HepG2 (cell line): Measurements from ENCODE around the gene BPHL. TPM values are rescaled to one million over a fixed set of nuclear protein-coding genes. Genes with fewer than 3 reads are reported as not detected.

ENCODE experiments used
- ARNT ChIP-seq: fragments of 450-650 bp; IDR thresholded peaks from 2 replicates; pipeline ENCODE4 v1.6.1; 2017
- FOXA1 ChIP-seq, 2 experiments: fragments of 450-650 bp in 1 of 2; sonication (generic) in 1 of 2; formaldehyde crosslinking in 1 of 2; IDR thresholded peaks; 2 replicates each; pipeline versions ENCODE4 v1.4.0 to v1.6.1; 2016 to 2020; ENCODE audit warnings: missing genetic modification reagents in 1 of 2
- KLF9 ChIP-seq: IDR thresholded peaks from 2 replicates; pipeline ENCODE4 v1.6.1; 2016; ENCODE audit warnings: low read depth
- MTA1 ChIP-seq: sonication (generic); formaldehyde crosslinking; IDR thresholded peaks from 2 replicates; pipeline ENCODE4 v1.4.0; 2020; ENCODE audit warnings: missing genetic modification reagents, mild to moderate bottlenecking, borderline replicate concordance
- NCOA5 ChIP-seq: sonication (generic); formaldehyde crosslinking; IDR thresholded peaks from 2 replicates; pipeline ENCODE4 v1.4.0; 2020; ENCODE audit warnings: missing genetic modification reagents
- PHF8 ChIP-seq: sonication (generic); formaldehyde crosslinking; IDR thresholded peaks from 2 replicates; pipeline ENCODE4 v1.5.0; 2020; ENCODE audit warnings: missing genetic modification reagents
- RNF2 ChIP-seq: fragments of 450-650 bp; conservative IDR thresholded peaks from 2 replicates; pipeline ENCODE4 v1.6.1; 2016; ENCODE audit warnings: low read depth
- SP140L ChIP-seq: sonication (generic); formaldehyde crosslinking; IDR thresholded peaks from 2 replicates; pipeline ENCODE4 v1.4.0; 2020; ENCODE audit warnings: missing genetic modification reagents, borderline replicate concordance
- ZNF121 ChIP-seq: sonication (generic); formaldehyde crosslinking; IDR thresholded peaks from 2 replicates; pipeline ENCODE4 v1.5.0; 2020; ENCODE audit warnings: mild to moderate bottlenecking, missing genetic modification reagents
- ZNF644 ChIP-seq: IDR thresholded peaks from 2 replicates; pipeline ENCODE4 v1.6.1; 2016; ENCODE audit warnings: low read depth
- ZNF720 ChIP-seq: sonication (generic); formaldehyde crosslinking; IDR thresholded peaks from 2 replicates; pipeline ENCODE4 v1.4.0; 2020; ENCODE audit warnings: missing genetic modification reagents
- ZNF790 ChIP-seq: sonication (generic); formaldehyde crosslinking; IDR thresholded peaks from 2 replicates; pipeline ENCODE4 v1.8.0; 2022; ENCODE audit warnings: missing genetic modification reagents, mild to moderate bottlenecking, borderline replicate concordance
- polyA plus RNA-seq, 8 experiments: library from polyadenylated mRNA; depleted of rRNA in 3 of 8; stranded (reverse) in 7 of 8; unstranded in 1 of 8; fragments of >200 nt; fragmentation: Illumina TruSeq in 4 of 8; extraction: Trizol in 4 of 8; gene quantifications; 2 replicates each; pipeline versions ENCODE4 v1.2.1 to v1.2.3, GENCODE V29; 2011 to 2016; ENCODE audit warnings: low read depth in 4 of 8, missing spikeins in 1 of 8, mixed read lengths in 1 of 8; ENCODE audit not compliant: insufficient read depth in 1 of 8
- total RNA-seq, 5 experiments: library from RNA; depleted of rRNA; stranded (reverse); fragments of >200 nt; fragmentation: Illumina TruSeq; extraction: Trizol; gene quantifications; 2 replicates each; pipeline ENCODE4 v1.2.3, GENCODE V29; 2016; ENCODE audit warnings: low read depth in 1 of 5
- TF ChIP-seq, protein P1 (sequence below): sonication (generic); formaldehyde crosslinking; IDR thresholded peaks from 2 replicates; pipeline ENCODE4 v1.5.0; 2020; ENCODE audit warnings: mild to moderate bottlenecking, missing genetic modification reagents, borderline replicate concordance
- TF ChIP-seq, protein P2 (sequence below): sonication (generic); formaldehyde crosslinking; IDR thresholded peaks from 2 replicates; pipeline ENCODE4 v1.9.0; 2021; ENCODE audit warnings: missing genetic modification reagents, mild to moderate bottlenecking, borderline replicate concordance
- TF ChIP-seq, protein P3 (sequence below): sonication (generic); formaldehyde crosslinking; IDR thresholded peaks from 2 replicates; pipeline ENCODE4 v1.5.0; 2020; ENCODE audit warnings: missing genetic modification reagents, mild to moderate bottlenecking, borderline replicate concordance
- TF ChIP-seq, protein P4 (sequence below): sonication (generic); formaldehyde crosslinking; IDR thresholded peaks from 2 replicates; pipeline ENCODE4 v1.8.0; 2022; ENCODE audit warnings: mild to moderate bottlenecking, missing genetic modification reagents; ENCODE audit not compliant: insufficient replicate concordance
- TF ChIP-seq, protein P5 (sequence below): sonication (generic); formaldehyde crosslinking; IDR thresholded peaks from 2 replicates; pipeline ENCODE4 v1.4.0; 2020; ENCODE audit warnings: missing genetic modification reagents, low read depth, mild to moderate bottlenecking, borderline replicate concordance

The BPHL gene
- total and polyA plus RNA-seq, 2 of the 13 experiments (the other 11 are each of a cell fraction or from before 2014, with no cell fraction given) = 37.8 to 39.5 TPM

DNA sequence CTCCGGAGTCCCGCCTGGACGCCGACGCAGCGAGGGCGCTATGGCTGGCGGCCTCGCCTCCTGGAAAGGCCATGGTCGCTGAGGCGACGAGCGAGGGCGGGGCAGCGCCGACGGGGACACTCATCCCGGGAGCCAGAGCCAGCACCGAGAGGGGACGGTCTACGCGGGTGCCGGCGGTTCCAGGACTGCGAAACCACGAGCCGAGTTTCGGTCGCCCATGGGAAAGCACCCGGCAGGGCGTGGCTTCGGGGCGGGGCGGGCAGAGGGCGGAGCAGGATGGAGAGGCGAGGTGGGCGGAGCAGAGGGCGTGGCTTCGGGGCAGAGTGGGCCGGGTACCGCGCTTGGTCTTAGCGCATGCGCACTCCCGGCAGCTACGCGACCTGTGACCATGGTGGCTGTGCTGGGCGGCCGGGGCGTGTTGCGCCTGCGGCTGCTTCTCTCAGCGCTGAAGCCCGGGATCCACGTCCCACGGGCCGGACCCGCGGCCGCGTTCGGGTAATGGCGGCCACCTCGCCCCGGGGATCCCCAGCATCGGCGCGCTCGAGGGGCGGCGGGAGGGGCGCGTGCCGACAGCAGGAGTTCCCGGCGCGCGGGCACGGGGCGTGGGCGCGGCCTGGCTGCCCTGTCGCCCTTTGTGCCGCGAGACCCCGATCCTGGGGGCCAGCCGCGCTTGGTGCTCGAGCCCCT, at the start of gene BPHL (continued):
- TF ChIP-seq, protein P1, sequence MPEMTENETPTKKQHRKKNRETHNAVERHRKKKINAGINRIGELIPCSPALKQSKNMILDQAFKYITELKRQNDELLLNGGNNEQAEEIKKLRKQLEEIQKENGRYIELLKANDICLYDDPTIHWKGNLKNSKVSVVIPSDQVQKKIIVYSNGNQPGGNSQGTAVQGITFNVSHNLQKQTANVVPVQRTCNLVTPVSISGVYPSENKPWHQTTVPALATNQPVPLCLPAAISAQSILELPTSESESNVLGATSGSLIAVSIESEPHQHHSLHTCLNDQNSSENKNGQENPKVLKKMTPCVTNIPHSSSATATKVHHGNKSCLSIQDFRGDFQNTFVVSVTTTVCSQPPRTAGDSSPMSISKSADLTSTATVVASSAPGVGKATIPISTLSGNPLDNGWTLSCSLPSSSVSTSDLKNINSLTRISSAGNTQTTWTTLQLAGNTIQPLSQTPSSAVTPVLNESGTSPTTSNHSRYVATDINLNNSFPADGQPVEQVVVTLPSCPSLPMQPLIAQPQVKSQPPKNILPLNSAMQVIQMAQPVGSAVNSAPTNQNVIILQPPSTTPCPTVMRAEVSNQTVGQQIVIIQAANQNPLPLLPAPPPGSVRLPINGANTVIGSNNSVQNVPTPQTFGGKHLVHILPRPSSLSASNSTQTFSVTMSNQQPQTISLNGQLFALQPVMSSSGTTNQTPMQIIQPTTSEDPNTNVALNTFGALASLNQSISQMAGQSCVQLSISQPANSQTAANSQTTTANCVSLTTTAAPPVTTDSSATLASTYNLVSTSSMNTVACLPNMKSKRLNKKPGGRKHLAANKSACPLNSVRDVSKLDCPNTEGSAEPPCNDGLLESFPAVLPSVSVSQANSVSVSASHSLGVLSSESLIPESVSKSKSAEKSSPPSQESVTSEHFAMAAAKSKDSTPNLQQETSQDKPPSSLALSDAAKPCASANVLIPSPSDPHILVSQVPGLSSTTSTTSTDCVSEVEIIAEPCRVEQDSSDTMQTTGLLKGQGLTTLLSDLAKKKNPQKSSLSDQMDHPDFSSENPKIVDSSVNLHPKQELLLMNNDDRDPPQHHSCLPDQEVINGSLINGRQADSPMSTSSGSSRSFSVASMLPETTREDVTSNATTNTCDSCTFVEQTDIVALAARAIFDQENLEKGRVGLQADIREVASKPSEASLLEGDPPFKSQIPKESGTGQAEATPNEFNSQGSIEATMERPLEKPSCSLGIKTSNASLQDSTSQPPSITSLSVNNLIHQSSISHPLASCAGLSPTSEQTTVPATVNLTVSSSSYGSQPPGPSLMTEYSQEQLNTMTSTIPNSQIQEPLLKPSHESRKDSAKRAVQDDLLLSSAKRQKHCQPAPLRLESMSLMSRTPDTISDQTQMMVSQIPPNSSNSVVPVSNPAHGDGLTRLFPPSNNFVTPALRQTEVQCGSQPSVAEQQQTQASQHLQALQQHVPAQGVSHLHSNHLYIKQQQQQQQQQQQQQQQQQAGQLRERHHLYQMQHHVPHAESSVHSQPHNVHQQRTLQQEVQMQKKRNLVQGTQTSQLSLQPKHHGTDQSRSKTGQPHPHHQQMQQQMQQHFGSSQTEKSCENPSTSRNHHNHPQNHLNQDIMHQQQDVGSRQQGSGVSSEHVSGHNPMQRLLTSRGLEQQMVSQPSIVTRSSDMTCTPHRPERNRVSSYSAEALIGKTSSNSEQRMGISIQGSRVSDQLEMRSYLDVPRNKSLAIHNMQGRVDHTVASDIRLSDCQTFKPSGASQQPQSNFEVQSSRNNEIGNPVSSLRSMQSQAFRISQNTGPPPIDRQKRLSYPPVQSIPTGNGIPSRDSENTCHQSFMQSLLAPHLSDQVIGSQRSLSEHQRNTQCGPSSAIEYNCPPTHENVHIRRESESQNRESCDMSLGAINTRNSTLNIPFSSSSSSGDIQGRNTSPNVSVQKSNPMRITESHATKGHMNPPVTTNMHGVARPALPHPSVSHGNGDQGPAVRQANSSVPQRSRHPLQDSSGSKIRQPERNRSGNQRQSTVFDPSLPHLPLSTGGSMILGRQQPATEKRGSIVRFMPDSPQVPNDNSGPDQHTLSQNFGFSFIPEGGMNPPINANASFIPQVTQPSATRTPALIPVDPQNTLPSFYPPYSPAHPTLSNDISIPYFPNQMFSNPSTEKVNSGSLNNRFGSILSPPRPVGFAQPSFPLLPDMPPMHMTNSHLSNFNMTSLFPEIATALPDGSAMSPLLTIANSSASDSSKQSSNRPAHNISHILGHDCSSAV (CRISPR knock-in tag) = no peak
- TF ChIP-seq ZNF720 (CRISPR knock-in tag) (no peak), PHF8 (CRISPR knock-in tag) (peak; percentile 96), ZNF644 (CRISPR knock-in tag) (0 out of 2 replicates have a peak, but pooled peaks have one; percentile 41), MTA1 (CRISPR knock-in tag) (peak; percentile 98), ZNF121 (CRISPR knock-in tag) (no peak), RNF2 (peak; percentile 79), NCOA5 (CRISPR knock-in tag) (no peak), ARNT (no peak), KLF9 (peak; percentile 98), SP140L (peak; percentile 71; the same call in 1 of the 2 replicates), FOXA1 (IDR thresholded peaks at IDR 0.05) (no peak), FOXA1 (CRISPR knock-in tag; IDR thresholded peaks at IDR 0.05) (peak; percentile 4; the same call in 1 of the 2 replicates), ZNF790 (CRISPR knock-in tag) (peak; percentile 85; the same call in 1 of the 2 replicates)
- TF ChIP-seq, protein P2, sequence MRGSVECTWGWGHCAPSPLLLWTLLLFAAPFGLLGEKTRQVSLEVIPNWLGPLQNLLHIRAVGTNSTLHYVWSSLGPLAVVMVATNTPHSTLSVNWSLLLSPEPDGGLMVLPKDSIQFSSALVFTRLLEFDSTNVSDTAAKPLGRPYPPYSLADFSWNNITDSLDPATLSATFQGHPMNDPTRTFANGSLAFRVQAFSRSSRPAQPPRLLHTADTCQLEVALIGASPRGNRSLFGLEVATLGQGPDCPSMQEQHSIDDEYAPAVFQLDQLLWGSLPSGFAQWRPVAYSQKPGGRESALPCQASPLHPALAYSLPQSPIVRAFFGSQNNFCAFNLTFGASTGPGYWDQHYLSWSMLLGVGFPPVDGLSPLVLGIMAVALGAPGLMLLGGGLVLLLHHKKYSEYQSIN (CRISPR knock-in tag) = no peak
- TF ChIP-seq, protein P3, sequence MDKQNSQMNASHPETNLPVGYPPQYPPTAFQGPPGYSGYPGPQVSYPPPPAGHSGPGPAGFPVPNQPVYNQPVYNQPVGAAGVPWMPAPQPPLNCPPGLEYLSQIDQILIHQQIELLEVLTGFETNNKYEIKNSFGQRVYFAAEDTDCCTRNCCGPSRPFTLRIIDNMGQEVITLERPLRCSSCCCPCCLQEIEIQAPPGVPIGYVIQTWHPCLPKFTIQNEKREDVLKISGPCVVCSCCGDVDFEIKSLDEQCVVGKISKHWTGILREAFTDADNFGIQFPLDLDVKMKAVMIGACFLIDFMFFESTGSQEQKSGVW (CRISPR knock-in tag) = no peak
- TF ChIP-seq, protein P4, sequence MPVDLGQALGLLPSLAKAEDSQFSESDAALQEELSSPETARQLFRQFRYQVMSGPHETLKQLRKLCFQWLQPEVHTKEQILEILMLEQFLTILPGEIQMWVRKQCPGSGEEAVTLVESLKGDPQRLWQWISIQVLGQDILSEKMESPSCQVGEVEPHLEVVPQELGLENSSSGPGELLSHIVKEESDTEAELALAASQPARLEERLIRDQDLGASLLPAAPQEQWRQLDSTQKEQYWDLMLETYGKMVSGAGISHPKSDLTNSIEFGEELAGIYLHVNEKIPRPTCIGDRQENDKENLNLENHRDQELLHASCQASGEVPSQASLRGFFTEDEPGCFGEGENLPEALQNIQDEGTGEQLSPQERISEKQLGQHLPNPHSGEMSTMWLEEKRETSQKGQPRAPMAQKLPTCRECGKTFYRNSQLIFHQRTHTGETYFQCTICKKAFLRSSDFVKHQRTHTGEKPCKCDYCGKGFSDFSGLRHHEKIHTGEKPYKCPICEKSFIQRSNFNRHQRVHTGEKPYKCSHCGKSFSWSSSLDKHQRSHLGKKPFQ (CRISPR knock-in tag) = peak; percentile 86
- TF ChIP-seq, protein P5, sequence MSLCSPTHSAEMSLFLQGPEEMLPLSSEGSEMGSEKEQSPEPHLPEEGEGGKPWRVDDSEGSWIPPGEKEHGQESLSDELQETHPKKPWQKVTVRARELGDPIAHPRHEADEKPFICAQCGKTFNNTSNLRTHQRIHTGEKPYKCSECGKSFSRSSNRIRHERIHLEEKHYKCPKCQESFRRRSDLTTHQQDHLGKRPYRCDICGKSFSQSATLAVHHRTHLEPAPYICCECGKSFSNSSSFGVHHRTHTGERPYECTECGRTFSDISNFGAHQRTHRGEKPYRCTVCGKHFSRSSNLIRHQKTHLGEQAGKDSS (CRISPR knock-in tag) = peak; percentile 93; the same call in 1 of the 2 replicates
